ENCODE results near the gene PTPN23. TPM values are rescaled to one million over a fixed set of nuclear protein-coding genes. Genes with fewer than 3 reads are reported as not detected.

The PTPN23 gene
- total and polyA plus RNA-seq, 2 experiments from 2014 or later, result 11.9 to 20.5 TPM

- 94% methylated on average over 5 of the region's 5 CpGs for WGBS (ENCODE audit: low lambda C conversion rate, missing lambda C conversion rate)
- Histone ChIP-seq H3K36me3 (replicated peaks; ENCODE audit: insufficient read depth, low read depth) (no peaks in the 10 kb centered on the region), H3K27me3 (no peaks in the 10 kb centered on the region), H4K20me1 (ENCODE audit: insufficient read depth, poor library complexity, severe bottlenecking) (no peaks in the 10 kb centered on the region), H3K27ac (no peak overlapping the region), H3K4me1 (ENCODE audit: insufficient read depth) (no peaks in the 10 kb centered on the region), H3K4me3 (no peak overlapping the region), H3K4me2 (no peak overlapping the region), H3K9me3 (ENCODE audit: low read depth) (no peaks in the 10 kb centered on the region), H3K9me2 (replicated peaks; ENCODE audit: insufficient read depth) (peaks cover 3% of the 10 kb centered on the region), H2AFZ (no peak overlapping the region), H3K79me2 (no peaks in the 10 kb centered on the region)
- no peak for DNase-seq (ENCODE audit: low spot score)
- TF ChIP-seq EZH2 (IDR thresholded peaks at IDR 0.05; ENCODE audit: borderline replicate concordance), result no peak
- TF ChIP-seq EZH2phosphoT487 (IDR thresholded peaks at IDR 0.05; ENCODE audit: low read depth, severe bottlenecking, unreplicated experiment), result no peak
- TF ChIP-seq CTCF (IDR thresholded peaks at IDR 0.05; ENCODE audit: poor library complexity), result no peak
These were observed 32.2 kb upstream of the PTPN23 start for GRCh38 chr3:47348411-47349154.

- Histone ChIP-seq H3K9me3 (ENCODE audit: low read depth) (no peaks in the 10 kb centered on the region), H3K4me1 (ENCODE audit: insufficient read depth) (no peaks in the 10 kb centered on the region), H4K20me1 (ENCODE audit: insufficient read depth, poor library complexity, severe bottlenecking) (no peaks in the 10 kb centered on the region), H3K27me3 (no peaks in the 10 kb centered on the region), H3K9me2 (replicated peaks; ENCODE audit: insufficient read depth) (no peaks in the 10 kb centered on the region), H3K36me3 (replicated peaks; ENCODE audit: insufficient read depth, low read depth) (no peaks in the 10 kb centered on the region), H3K27ac (no peak overlapping the region), H3K4me3 (no peak overlapping the region), H2AFZ (no peak overlapping the region), H3K79me2 (no peaks in the 10 kb centered on the region), H3K4me2 (no peak overlapping the region)
- 90% methylated on average over 3 of the region's 3 CpGs for WGBS (ENCODE audit: low lambda C conversion rate, missing lambda C conversion rate)
- no peak for TF ChIP-seq EZH2phosphoT487 (IDR thresholded peaks at IDR 0.05; ENCODE audit: low read depth, severe bottlenecking, unreplicated experiment)
- no peak for TF ChIP-seq EZH2 (IDR thresholded peaks at IDR 0.05; ENCODE audit: borderline replicate concordance)
- TF ChIP-seq CTCF (IDR thresholded peaks at IDR 0.05; ENCODE audit: poor library complexity), result no peak
- no peak for DNase-seq (ENCODE audit: low spot score)
These were observed 25.8 kb upstream of the PTPN23 start for GRCh38 chr3:47355010-47355409.

GRCh38 chr3:47356201-47356600 lies 24.6 kb upstream of the PTPN23 start:
- Histone ChIP-seq H3K4me2 (no peak overlapping the region), H3K79me2 (no peaks in the 10 kb centered on the region), H3K4me1 (ENCODE audit: insufficient read depth) (no peaks in the 10 kb centered on the region), H3K27ac (no peak overlapping the region), H3K9me2 (replicated peaks; ENCODE audit: insufficient read depth) (no peaks in the 10 kb centered on the region), H2AFZ (no peak overlapping the region), H3K36me3 (replicated peaks; ENCODE audit: insufficient read depth, low read depth) (no peaks in the 10 kb centered on the region), H3K9me3 (ENCODE audit: low read depth) (no peaks in the 10 kb centered on the region), H3K27me3 (no peaks in the 10 kb centered on the region), H3K4me3 (no peak overlapping the region), H4K20me1 (ENCODE audit: insufficient read depth, poor library complexity, severe bottlenecking) (no peaks in the 10 kb centered on the region)
- WGBS (ENCODE audit: low lambda C conversion rate, missing lambda C conversion rate), result 99% methylated on average over 28 of the region's 31 CpGs
- no peak for DNase-seq (ENCODE audit: low spot score)
- TF ChIP-seq EZH2phosphoT487 (IDR thresholded peaks at IDR 0.05; ENCODE audit: low read depth, severe bottlenecking, unreplicated experiment) (no peak), EZH2 (IDR thresholded peaks at IDR 0.05; ENCODE audit: borderline replicate concordance) (no peak), CTCF (IDR thresholded peaks at IDR 0.05; ENCODE audit: poor library complexity) (no peak)
